Activated CD4-positive, alpha-beta T cell treated with anti-CD3 and anti-CD28 coated beads, Interleukin-10, Interleukin-2, amounts not matched to agents 100 ng/mL and 50 ng/mL, durations not matched to agents 16 hours and 8 hours (primary cell): ENCODE results near the gene CCDC74A.
"Not testable (repeated sequence)": the region's sequence is repeated elsewhere in the genome, so short reads cannot be mapped to it uniquely, and the experiment has no call there.

Experiments used
- DNase-seq: peaks from one replicate; pipeline ENCODE4 v3.0.0-alpha.2; 2020

Gene CCDC74A

GRCh38 chr2:131529864-131530445 lies 2.3 kb downstream of the CCDC74A start:
- DNase-seq, result not testable (repeated sequence)

- DNase-seq, result not testable (repeated sequence)
Observed at GRCh38 chr2:131530626-131531344, 3.1 kb downstream of the CCDC74A start.

- DNase-seq, result not testable (repeated sequence)
Observed at GRCh38 chr2:131531547-131532185, 4.0 kb downstream of the CCDC74A start.

- not testable (repeated sequence) for DNase-seq
Observed at GRCh38 chr2:131532723-131533608, 5.3 kb downstream of the CCDC74A start.

- DNase-seq, result not testable (repeated sequence)
Observed at GRCh38 chr2:131533609-131534316, 6.1 kb downstream of the CCDC74A start.

- DNase-seq, result not testable (repeated sequence)
Observed at GRCh38 chr2:131534317-131534672, 6.6 kb downstream of the CCDC74A start.

GRCh38 chr2:131534965-131535364 lies 7.3 kb downstream of the CCDC74A start:
- not testable (repeated sequence) for DNase-seq

- no peak for DNase-seq
Observed at GRCh38 chr2:131535526-131535925, 7.8 kb downstream of the CCDC74A start.

- DNase-seq, result not testable (repeated sequence)
Observed at GRCh38 chr2:131535951-131536826, 8.5 kb downstream of the CCDC74A start.

- DNase-seq, result not testable (repeated sequence)
Observed at GRCh38 chr2:131536841-131537240, 9.2 kb downstream of the CCDC74A start.

GRCh38 chr2:131538856-131539255 lies 11.2 kb downstream of the CCDC74A start:
- not testable (repeated sequence) for DNase-seq

- DNase-seq, result no peak
Observed at GRCh38 chr2:131542438-131543384, 15.0 kb downstream of the CCDC74A start.

- no peak for DNase-seq
Observed at GRCh38 chr2:131543385-131543891, 15.8 kb downstream of the CCDC74A start.

GRCh38 chr2:131544006-131544812 lies 16.5 kb downstream of the CCDC74A start:
- DNase-seq, result not testable (repeated sequence)

- DNase-seq, result not testable (repeated sequence)
Observed at GRCh38 chr2:131544813-131545165, 17.1 kb downstream of the CCDC74A start.

- DNase-seq, result no peak
Observed at GRCh38 chr2:131552871-131553270, 25.2 kb downstream of the CCDC74A start.

- no peak for DNase-seq
Observed at GRCh38 chr2:131556998-131557397, 29.3 kb downstream of the CCDC74A start.

- no peak for DNase-seq
Observed at GRCh38 chr2:131557558-131558321, 30.1 kb downstream of the CCDC74A start.
